K562 (cell line): ENCODE data around the gene FGF9. TPM values are rescaled to one million over a fixed set of nuclear protein-coding genes. Genes with fewer than 3 reads are reported as not detected.

Experiments
- ATAC-seq: fragments of 200-7000 bp; cut with Tn5 transposase; 3 replicates; pipeline ENCODE4 v1.9.1; 2020; ENCODE audit warnings: moderate library complexity
- BruUV-seq: library from RNA; stranded (reverse); fragments of 400-500 nt; replicated peaks from 2 replicates; lab custom pipeline; 2021; lab: Mats Ljungman, UMichigan
- CTCF ChIA-PET: fragments of 300-600 bp; formaldehyde crosslinking; extraction: SDS; loops from one replicate; lab custom pipeline; 2021; ENCODE audit warnings: low intra/inter-chr PET ratio; lab: Yijun Ruan, JAX
- POLR2A ChIA-PET: fragments of 300-600, 350-650 bp; sonication (Branson Sonifier 250); formaldehyde crosslinking; extraction: SDS; loops from one replicate; lab custom pipeline; 2021; ENCODE audit warnings: antibody characterized with exemption, inconsistent platforms; lab: Yijun Ruan, JAX
- DNase-seq, 4 experiments: peaks; one replicate each; pipeline versions ENCODE4 v3.0.0 to v3.0.0-alpha.2; 2011 to 2018; ENCODE audit warnings: low spot score in 3 of 4, mixed read lengths in 3 of 4; ENCODE audit errors: extremely low read depth in 1 of 4
- FAIRE-seq: peaks from 2 replicates; lab custom pipeline; 2011; peaks lifted over from hg19 to GRCh38; lab: Jason Lieb, UNC
- H2AFZ ChIP-seq: 2 replicates; pipeline ENCODE4 v1.6.0; 2011; ENCODE audit warnings: low read depth, low read length, control low read depth, inconsistent platforms
- H3K27ac ChIP-seq: fragments of 200-600 bp; 3 replicates; pipeline ENCODE4 v1.8.0; 2011; ENCODE audit warnings: low read depth, mild to moderate bottlenecking, control low read depth, inconsistent platforms, low read length, moderate library complexity, mixed read lengths; ENCODE audit errors: extremely low read depth
- H3K27me3 ChIP-seq, 2 experiments: fragments of 300-600 bp in 1 of 2; 2 replicates in 1 of 2; 3 replicates in 1 of 2; pipeline versions ENCODE4 v1.6.0 to v1.8.0; 2011; ENCODE audit warnings: inconsistent platforms in 2 of 2, low read length in 2 of 2, mild to moderate bottlenecking in 1 of 2, mixed read lengths in 1 of 2, moderate library complexity in 1 of 2; ENCODE audit not compliant: control insufficient read depth in 2 of 2, insufficient read depth in 2 of 2
- H3K36me3 ChIP-seq: fragments of 300-600 bp; 3 replicates; pipeline ENCODE4 v1.8.0; 2011; ENCODE audit warnings: mild to moderate bottlenecking, low read length, inconsistent platforms; ENCODE audit not compliant: control insufficient read depth, insufficient read depth
- H3K4me1 ChIP-seq, 2 experiments: fragments of 200-600 bp in 1 of 2; replicated peaks in 1 of 2; 2 replicates in 1 of 2; 3 replicates in 1 of 2; pipeline versions ENCODE4 v1.5.1 to v1.8.0; 2011; ENCODE audit warnings: inconsistent platforms in 2 of 2, low read length in 2 of 2, mild to moderate bottlenecking in 1 of 2, mixed read lengths in 1 of 2, moderate library complexity in 1 of 2; ENCODE audit not compliant: control insufficient read depth in 2 of 2, insufficient read depth in 2 of 2
- H3K4me2 ChIP-seq: 2 replicates; pipeline ENCODE4 v1.6.1; 2011; ENCODE audit warnings: low read length, control low read depth, inconsistent platforms, mixed read lengths; ENCODE audit not compliant: insufficient read depth
- H3K4me3 ChIP-seq: fragments of 200-600 bp; sonication (generic), shearing (Covaris generic); 2 replicates; pipeline ENCODE4 v1.5.1; 2016; ENCODE audit warnings: control low read depth, inconsistent platforms
- H3K79me2 ChIP-seq: fragments of 200-600 bp; 3 replicates; pipeline ENCODE4 v1.8.0; 2011; ENCODE audit warnings: low read length, inconsistent platforms; ENCODE audit not compliant: control insufficient read depth, insufficient read depth
- H3K9ac ChIP-seq, 2 experiments: 2 replicates each; pipeline versions ENCODE4 v1.6.0 to v1.6.1; 2011; ENCODE audit warnings: low read depth in 2 of 2, low read length in 2 of 2, control low read depth in 1 of 2, inconsistent platforms in 1 of 2, mild to moderate bottlenecking in 1 of 2, mixed read lengths in 1 of 2; ENCODE audit not compliant: insufficient read depth in 1 of 2
- H3K9me1 ChIP-seq: one replicate; pipeline ENCODE4 v1.6.0; 2011; ENCODE audit warnings: inconsistent platforms, mild to moderate bottlenecking, low read length, moderate library complexity; ENCODE audit not compliant: control insufficient read depth, insufficient read depth
- H3K9me3 ChIP-seq: replicated peaks from 2 replicates; pipeline ENCODE4 v1.5.1; 2011; ENCODE audit warnings: low read depth, low read length, inconsistent platforms; ENCODE audit not compliant: control insufficient read depth, insufficient read depth
- H4K20me1 ChIP-seq: replicated peaks from 2 replicates; pipeline ENCODE4 v1.6.1; 2011; ENCODE audit warnings: low read length, inconsistent platforms, mixed read lengths; ENCODE audit not compliant: control insufficient read depth, insufficient read depth
- CBX1 ChIP-seq: sonication (generic); IDR thresholded peaks from 2 replicates; pipeline ENCODE4 v1.6.1; 2016; ENCODE audit warnings: antibody characterized with exemption, low read depth, mild to moderate bottlenecking
- CREB3 ChIP-seq: fragments of 450-650 bp; conservative IDR thresholded peaks from 2 replicates; pipeline ENCODE4 v1.6.1; 2016; ENCODE audit warnings: missing genetic modification characterization, low read depth, mild to moderate bottlenecking, missing compliant biosample characterization, moderate library complexity
- CREB3L1 ChIP-seq: fragments of 450-650 bp; IDR thresholded peaks from 2 replicates; pipeline ENCODE4 v1.6.1; 2014; ENCODE audit warnings: low read depth, mild to moderate bottlenecking, moderate library complexity, borderline replicate concordance
- DIDO1 ChIP-seq: fragments of 450-650 bp; IDR thresholded peaks from 2 replicates; pipeline ENCODE4 v1.6.1; 2016; ENCODE audit warnings: low read depth, missing biosample characterization, missing genetic modification characterization
- ERF ChIP-seq: fragments of 450-650 bp; formaldehyde crosslinking; IDR thresholded peaks from 2 replicates; pipeline ENCODE4 v1.4.0; 2020; ENCODE audit warnings: mild to moderate bottlenecking, mixed read lengths
- FOSL1 ChIP-seq: fragments of 200-800 bp; sonication (Bioruptor generic); conservative IDR thresholded peaks from 2 replicates; pipeline ENCODE4 v1.6.1; 2016; ENCODE audit warnings: missing genetic modification characterization, missing compliant biosample characterization
- KDM5B ChIP-seq: fragments of 200-600 bp; sonication (generic); IDR thresholded peaks from 2 replicates; pipeline ENCODE4 v1.6.1; 2012; ENCODE audit warnings: low read depth, mild to moderate bottlenecking, moderate library complexity, low read length, control low read depth, inconsistent platforms; ENCODE audit not compliant: insufficient replicate concordance
- MTA3 ChIP-seq: fragments of 450-650 bp; formaldehyde crosslinking; IDR thresholded peaks from 2 replicates; pipeline ENCODE4 v1.6.1; 2017; ENCODE audit warnings: mild to moderate bottlenecking, borderline replicate concordance
- PREB ChIP-seq: sonication (generic); formaldehyde crosslinking; IDR thresholded peaks from 2 replicates; pipeline ENCODE4 v1.8.1; 2023; ENCODE audit warnings: mild to moderate bottlenecking, missing genetic modification reagents
- USF2 ChIP-seq: sonication (generic); formaldehyde crosslinking; IDR thresholded peaks from 2 replicates; pipeline ENCODE4 v1.5.0; 2020; ENCODE audit warnings: missing genetic modification reagents
- ZHX1 ChIP-seq: fragments of 150-350 bp; conservative IDR thresholded peaks from 2 replicates; pipeline ENCODE4 v1.6.1; 2014; ENCODE audit warnings: low read length
- WGBS: fragments of 100-300 bp; shearing (Covaris generic); methylation state at CpG from one replicate; pipeline ENCODE4 v1.1.6; 2016; ENCODE audit warnings: low coverage, mixed read lengths; ENCODE audit not compliant: insufficient coverage; ENCODE audit errors: missing lambda C conversion rate; 5-methylcytosine and 5-hydroxymethylcytosine counted together
- in situ Hi-C: fragments of 300-500 bp; cut with MboI; formaldehyde crosslinking; loops from 4 replicates; pipeline ENCODE4 v1.15.0; 2018; ENCODE audit warnings: inconsistent platforms, mixed read lengths
- intact Hi-C: fragments of 100-400 bp; cut with micrococcal nuclease; formaldehyde crosslinking; loops from 2 replicates; pipeline ENCODE4 v1.14.2; 2022
- polyA plus RNA-seq, 8 experiments: library from polyadenylated mRNA; depleted of rRNA in 4 of 8; stranded (reverse) in 5 of 8; unstranded in 3 of 8; fragments of >200 nt; fragmentation: Nextera tagmentation in 2 of 8; fragmentation: Illumina TruSeq in 1 of 8; extraction: Ambion mirVana in 2 of 8; extraction: Trizol in 1 of 8; gene quantifications; 2 replicates each; pipeline versions ENCODE4 v1.2.1 to v1.2.3, GENCODE V29; 2011 to 2014; ENCODE audit warnings: inconsistent platforms in 1 of 8, missing spikeins in 1 of 8
- total RNA-seq, 7 experiments: library from RNA; depleted of rRNA in 6 of 7; stranded (reverse); fragments of >200 nt in 6 of 7; fragmentation: Illumina TruSeq in 2 of 7; extraction: Trizol in 2 of 7; gene quantifications; 2 replicates each; pipeline versions ENCODE4 v1.2.1 to v1.2.3, GENCODE V29; 2011 to 2021; ENCODE audit warnings: low replicate concordance in 1 of 7

Gene FGF9
- total and polyA plus RNA-seq, 9 of the 15 experiments (the other 6 are each of a cell fraction or from before 2014, with no cell fraction given), result not detected

GRCh38 chr13:21657538-21657937 is 13.3 kb upstream of the FGF9 start (continued):
- TF ChIP-seq PREB (CRISPR knock-in tag) (no peak), FOSL1 (peak; percentile 85), DIDO1 (tag) (no peak), CREB3 (tag) (no peak)
- TF ChIP-seq, all 486 proteins: peak for 4

- Histone ChIP-seq H4K20me1 (no peaks in the 10 kb centered on the region), H3K4me1 (no peaks in the 10 kb centered on the region), H3K79me2 (no peaks in the 10 kb centered on the region), H3K9ac (no peak overlapping the region), H2AFZ (no peak overlapping the region), H3K27ac (no peak overlapping the region), H3K4me3 (no peak overlapping the region), H3K4me2 (no peak overlapping the region), H3K36me3 (no peaks in the 10 kb centered on the region), H3K9me1 (no peaks in the 10 kb centered on the region), H3K27me3 (no peaks in the 10 kb centered on the region; a peak in 1 of 5 replicates), H3K9me3 (no peaks in the 10 kb centered on the region)
- DNase-seq (no peak), ATAC-seq (no peak), FAIRE-seq (no peak)
- 5% methylated on average over 5 of the region's 6 CpGs for WGBS
- in situ Hi-C loops, result no loop called here
- no TSS peak for BruUV-seq
- ChIA-PET POLR2A (no interaction called here), CTCF (no interaction called here)
- intact Hi-C loops, result no loop called here
- no peak for TF ChIP-seq USF2 (CRISPR knock-in tag)
- TF ChIP-seq CBX1, result no peak
- no peak for TF ChIP-seq ERF (CRISPR knock-in tag)
- no peak for TF ChIP-seq ZHX1
- TF ChIP-seq KDM5B, result no peak
- no peak for TF ChIP-seq MTA3
- TF ChIP-seq CREB3L1, result no peak
These were observed 11.8 kb upstream of the FGF9 start for GRCh38 chr13:21659087-21659486.
